ENCODE data around the gene PCDHGB6. TPM values are rescaled to one million over a fixed set of nuclear protein-coding genes. Genes with fewer than 3 reads are reported as not detected.
"Not testable (repeated sequence)": the region's sequence is repeated elsewhere in the genome, so short reads cannot be mapped to it uniquely, and the experiment has no call there.

The PCDHGB6 gene
- total RNA-seq, 2 donors from 2014 or later = 9.5 to 17.2 TPM

DNA sequence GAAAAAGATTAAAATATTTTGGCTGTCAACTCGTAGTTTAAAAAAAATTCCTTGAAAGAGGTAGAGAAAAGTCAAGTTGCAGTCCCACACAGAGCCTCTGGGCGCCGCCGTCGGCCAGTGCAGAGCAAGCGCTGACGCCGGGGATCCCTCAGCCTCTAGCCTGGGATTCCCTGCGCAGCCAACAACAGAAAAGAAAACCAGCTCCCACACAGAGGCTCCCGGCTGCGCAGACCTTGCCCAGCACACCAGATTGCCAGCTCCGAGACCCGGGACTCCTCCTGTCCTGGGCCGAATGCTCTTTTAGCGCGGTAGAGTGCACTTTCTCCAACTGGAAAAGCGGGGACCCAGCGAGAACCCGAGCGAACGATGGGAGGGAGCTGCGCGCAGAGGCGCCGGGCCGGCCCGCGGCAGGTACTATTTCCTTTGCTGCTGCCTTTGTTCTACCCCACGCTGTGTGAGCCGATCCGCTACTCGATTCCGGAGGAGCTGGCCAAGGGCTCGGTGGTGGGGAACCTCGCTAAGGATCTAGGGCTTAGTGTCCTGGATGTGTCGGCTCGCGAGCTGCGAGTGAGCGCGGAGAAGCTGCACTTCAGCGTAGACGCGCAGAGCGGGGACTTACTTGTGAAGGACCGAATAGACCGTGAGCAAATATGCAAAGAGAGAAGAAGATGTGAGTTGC is 9.8 kb downstream of the PCDHGB6 start, which contains the start of gene PCDHGB7:
PCDHGB7 (plus strand) TSS at position 184 of the 679 bp plus-strand sequence; CDS start at position 367, 183 bp downstream.
- Histone ChIP-seq H3K4me3 (peak within 1 kb of the TSS; percentile 65), H3K9me3 (peaks cover 97% of the 10 kb centered on the region)
- TF ChIP-seq, protein P1, sequence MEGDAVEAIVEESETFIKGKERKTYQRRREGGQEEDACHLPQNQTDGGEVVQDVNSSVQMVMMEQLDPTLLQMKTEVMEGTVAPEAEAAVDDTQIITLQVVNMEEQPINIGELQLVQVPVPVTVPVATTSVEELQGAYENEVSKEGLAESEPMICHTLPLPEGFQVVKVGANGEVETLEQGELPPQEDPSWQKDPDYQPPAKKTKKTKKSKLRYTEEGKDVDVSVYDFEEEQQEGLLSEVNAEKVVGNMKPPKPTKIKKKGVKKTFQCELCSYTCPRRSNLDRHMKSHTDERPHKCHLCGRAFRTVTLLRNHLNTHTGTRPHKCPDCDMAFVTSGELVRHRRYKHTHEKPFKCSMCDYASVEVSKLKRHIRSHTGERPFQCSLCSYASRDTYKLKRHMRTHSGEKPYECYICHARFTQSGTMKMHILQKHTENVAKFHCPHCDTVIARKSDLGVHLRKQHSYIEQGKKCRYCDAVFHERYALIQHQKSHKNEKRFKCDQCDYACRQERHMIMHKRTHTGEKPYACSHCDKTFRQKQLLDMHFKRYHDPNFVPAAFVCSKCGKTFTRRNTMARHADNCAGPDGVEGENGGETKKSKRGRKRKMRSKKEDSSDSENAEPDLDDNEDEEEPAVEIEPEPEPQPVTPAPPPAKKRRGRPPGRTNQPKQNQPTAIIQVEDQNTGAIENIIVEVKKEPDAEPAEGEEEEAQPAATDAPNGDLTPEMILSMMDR (IDR thresholded peaks at IDR 0.05) = peak; percentile 53
- not testable (repeated sequence) for DNase-seq (ENCODE audit: low spot score); H3K27ac ChIP-seq; H3K36me3 ChIP-seq; ATAC-seq (ENCODE audit: insufficient number of reproducible peaks, low FRiP score, low read depth); H3K4me1 ChIP-seq (ENCODE audit: control insufficient read depth in 1 of 2, low read depth in 2 of 2); H3K27me3 ChIP-seq (replicated peaks; ENCODE audit: insufficient read depth)

DNA sequence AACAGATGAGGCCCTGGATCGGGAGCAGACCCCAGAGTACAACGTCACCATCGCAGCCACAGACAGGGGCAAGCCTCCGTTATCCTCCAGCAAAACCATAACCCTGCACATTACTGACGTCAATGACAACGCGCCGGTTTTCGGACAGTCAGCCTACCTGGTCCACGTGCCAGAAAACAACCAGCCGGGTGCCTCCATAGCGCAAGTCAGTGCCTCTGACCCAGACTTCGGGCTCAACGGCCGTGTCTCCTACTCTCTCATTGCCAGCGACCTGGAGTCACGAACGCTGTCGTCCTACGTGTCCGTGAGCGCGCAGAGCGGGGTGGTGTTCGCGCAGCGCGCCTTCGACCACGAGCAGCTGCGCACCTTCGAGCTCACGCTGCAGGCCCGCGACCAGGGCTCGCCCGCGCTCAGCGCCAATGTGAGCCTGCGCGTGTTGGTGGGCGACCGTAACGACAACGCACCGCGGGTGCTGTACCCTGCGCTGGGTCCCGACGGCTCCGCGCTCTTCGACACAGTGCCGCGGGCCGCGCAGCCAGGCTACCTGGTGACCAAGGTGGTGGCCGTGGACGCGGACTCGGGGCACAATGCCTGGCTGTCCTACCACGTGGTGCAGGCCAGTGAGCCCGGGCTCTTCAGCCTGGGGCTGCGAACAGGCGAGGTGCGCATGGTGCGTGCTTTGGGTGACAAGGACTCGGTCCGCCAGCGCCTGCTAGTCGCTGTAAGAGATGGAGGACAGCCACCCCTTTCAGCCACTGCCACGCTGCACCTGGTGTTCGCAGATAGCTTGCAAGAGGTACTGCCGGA is 11.5 kb downstream of the PCDHGB6 start:
- Histone ChIP-seq H3K27ac (no peak overlapping the region), H3K36me3 (no peaks in the 10 kb centered on the region), H3K4me3 (peak overlapping the region; percentile 33), H3K9me3 (peaks cover 98% of the 10 kb centered on the region), H3K27me3 (replicated peaks; ENCODE audit: insufficient read depth) (no peaks in the 10 kb centered on the region), H3K4me1 (ENCODE audit: control insufficient read depth in 1 of 2, low read depth in 2 of 2) (no peaks in the 10 kb centered on the region)
- no peak for DNase-seq (ENCODE audit: low spot score)
- ATAC-seq (ENCODE audit: insufficient number of reproducible peaks, low FRiP score, low read depth) = no peak
- TF ChIP-seq, protein P1 (IDR thresholded peaks at IDR 0.05) = no peak

DNA sequence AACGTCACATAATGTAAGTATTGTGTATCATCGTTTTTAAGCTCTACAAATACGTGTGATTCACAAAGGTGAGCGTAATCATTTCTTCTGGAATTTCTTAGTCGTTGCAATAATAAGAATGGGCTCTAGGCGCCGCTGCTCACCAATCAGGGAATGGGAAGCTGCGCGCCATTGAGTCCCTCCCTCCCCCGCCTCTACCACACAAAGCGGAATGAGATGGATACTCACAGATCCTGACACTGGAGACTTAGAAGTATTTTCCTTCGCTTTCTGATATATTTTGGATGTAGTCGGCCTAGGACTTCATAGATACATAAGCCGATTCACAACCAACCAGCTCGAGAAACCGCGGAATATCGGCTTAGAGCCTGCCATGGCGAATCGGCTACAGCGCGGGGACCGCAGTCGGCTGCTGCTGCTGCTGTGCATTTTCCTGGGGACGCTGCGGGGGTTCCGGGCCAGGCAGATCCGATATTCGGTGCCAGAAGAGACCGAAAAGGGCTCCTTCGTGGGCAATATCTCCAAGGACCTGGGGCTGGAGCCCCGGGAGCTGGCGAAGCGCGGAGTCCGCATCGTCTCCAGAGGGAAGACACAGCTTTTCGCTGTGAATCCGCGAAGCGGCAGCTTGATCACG is 13.2 kb downstream of the PCDHGB6 start, which contains the start of gene PCDHGA11:
PCDHGA11 (plus strand) TSS at position 197 of the 634 bp plus-strand sequence; CDS start at position 374, 177 bp downstream.
- Histone ChIP-seq H3K27ac (no peak within 1 kb of the TSS), H3K27me3 (replicated peaks; ENCODE audit: insufficient read depth) (no peaks in the 10 kb centered on the region), H3K4me1 (ENCODE audit: control insufficient read depth in 1 of 2, low read depth in 2 of 2) (no peaks in the 10 kb centered on the region), H3K9me3 (peaks cover 99% of the 10 kb centered on the region), H3K4me3 (peak within 1 kb of the TSS; percentile 63), H3K36me3 (no peaks in the 10 kb centered on the region)
- TF ChIP-seq, protein P1 (IDR thresholded peaks at IDR 0.05) = no peak
- no peak for ATAC-seq (ENCODE audit: insufficient number of reproducible peaks, low FRiP score, low read depth)
- DNase-seq (ENCODE audit: low spot score) = no peak

DNA sequence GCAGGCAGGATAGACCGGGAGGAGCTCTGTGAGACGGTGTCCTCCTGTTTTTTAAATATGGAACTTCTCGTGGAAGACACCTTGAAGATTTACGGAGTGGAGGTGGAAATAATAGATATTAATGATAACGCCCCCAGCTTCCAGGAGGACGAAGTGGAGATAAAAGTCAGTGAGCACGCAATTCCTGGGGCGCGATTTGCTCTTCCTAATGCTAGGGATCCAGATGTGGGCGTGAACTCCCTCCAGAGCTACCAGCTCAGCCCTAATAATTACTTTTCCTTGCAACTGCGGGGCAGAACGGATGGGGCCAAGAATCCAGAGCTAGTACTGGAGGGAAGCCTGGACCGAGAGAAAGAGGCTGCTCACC is 13.7 kb downstream of the PCDHGB6 start:
- H3K36me3 ChIP-seq = no peaks in the 10 kb centered on the region
- no peak for DNase-seq (ENCODE audit: low spot score)
- no peaks in the 10 kb centered on the region for H3K4me1 ChIP-seq (ENCODE audit: control insufficient read depth in 1 of 2, low read depth in 2 of 2)
- TF ChIP-seq, protein P1 (IDR thresholded peaks at IDR 0.05) = no peak
- H3K9me3 ChIP-seq = peaks cover 99% of the 10 kb centered on the region
- ATAC-seq (ENCODE audit: insufficient number of reproducible peaks, low FRiP score, low read depth) = no peak
- peak overlapping the region; percentile 63 for H3K4me3 ChIP-seq
- H3K27ac ChIP-seq = no peak overlapping the region
- no peaks in the 10 kb centered on the region for H3K27me3 ChIP-seq (replicated peaks; ENCODE audit: insufficient read depth)
